ENCODE results near the gene RFX3.
A peak's percentile ranks its signal among the peaks of the same experiment; 100 is the strongest.

Gene RFX3

DNA sequence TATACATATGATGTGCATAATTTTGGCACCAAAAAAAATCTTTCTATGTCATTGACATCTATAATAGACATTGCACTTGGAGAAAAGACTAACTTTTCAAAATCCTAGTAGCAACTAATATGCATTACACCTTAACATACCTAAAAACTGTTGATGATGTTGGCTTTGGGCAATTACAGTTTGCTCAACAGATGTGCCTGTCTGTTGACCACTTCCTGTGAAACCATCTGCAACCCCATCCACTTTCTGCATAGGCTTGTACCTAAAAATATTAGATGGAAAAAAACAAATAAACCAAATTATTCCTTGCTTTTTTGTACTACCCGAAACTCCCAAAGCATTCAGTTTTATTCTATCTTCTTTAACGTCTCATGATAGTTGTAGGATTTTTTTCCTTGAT lies 248.6 kb downstream of the RFX3 start:
- no peak for TF ChIP-seq EZH2 (IDR thresholded peaks at IDR 0.05; ENCODE audit: borderline replicate concordance, low read depth, low read length, severe bottlenecking)
- TF ChIP-seq, protein P1, sequence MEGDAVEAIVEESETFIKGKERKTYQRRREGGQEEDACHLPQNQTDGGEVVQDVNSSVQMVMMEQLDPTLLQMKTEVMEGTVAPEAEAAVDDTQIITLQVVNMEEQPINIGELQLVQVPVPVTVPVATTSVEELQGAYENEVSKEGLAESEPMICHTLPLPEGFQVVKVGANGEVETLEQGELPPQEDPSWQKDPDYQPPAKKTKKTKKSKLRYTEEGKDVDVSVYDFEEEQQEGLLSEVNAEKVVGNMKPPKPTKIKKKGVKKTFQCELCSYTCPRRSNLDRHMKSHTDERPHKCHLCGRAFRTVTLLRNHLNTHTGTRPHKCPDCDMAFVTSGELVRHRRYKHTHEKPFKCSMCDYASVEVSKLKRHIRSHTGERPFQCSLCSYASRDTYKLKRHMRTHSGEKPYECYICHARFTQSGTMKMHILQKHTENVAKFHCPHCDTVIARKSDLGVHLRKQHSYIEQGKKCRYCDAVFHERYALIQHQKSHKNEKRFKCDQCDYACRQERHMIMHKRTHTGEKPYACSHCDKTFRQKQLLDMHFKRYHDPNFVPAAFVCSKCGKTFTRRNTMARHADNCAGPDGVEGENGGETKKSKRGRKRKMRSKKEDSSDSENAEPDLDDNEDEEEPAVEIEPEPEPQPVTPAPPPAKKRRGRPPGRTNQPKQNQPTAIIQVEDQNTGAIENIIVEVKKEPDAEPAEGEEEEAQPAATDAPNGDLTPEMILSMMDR (IDR thresholded peaks at IDR 0.05; ENCODE audit: borderline replicate concordance, extremely low read depth, low read length, poor library complexity, severe bottlenecking): no peak
- H3K79me2 ChIP-seq (ENCODE audit: insufficient read depth, low read length): no peaks in the 10 kb centered on the region
- no peaks in the 10 kb centered on the region for H4K20me1 ChIP-seq (ENCODE audit: insufficient read depth, low read length)
- no peaks in the 10 kb centered on the region for H3K9me3 ChIP-seq (ENCODE audit: insufficient read depth, low read length, severe bottlenecking)
- H3K4me3 ChIP-seq (ENCODE audit: low read depth in 1 of 2, low read length in 2 of 2): no peak overlapping the region
- no peak overlapping the region for H3K9ac ChIP-seq (ENCODE audit: low read depth, low read length)
- H3K27me3 ChIP-seq (ENCODE audit: insufficient read depth, low read length, poor library complexity): no peaks in the 10 kb centered on the region
- peaks cover 24% of the 10 kb centered on the region for H3K4me1 ChIP-seq (ENCODE audit: insufficient read depth, low read length)
- H2AFZ ChIP-seq (ENCODE audit: low read depth, low read length): no peak overlapping the region
- H3K27ac ChIP-seq (ENCODE audit: low read length): peak overlapping the region; percentile 63
- no peaks in the 10 kb centered on the region for H3K36me3 ChIP-seq (ENCODE audit: insufficient read depth, low read length)
- DNase-seq (peak; percentile 37), ATAC-seq (ENCODE audit: insufficient read depth, low read depth) (peak; percentile 95)
- peak overlapping the region; percentile 33; the same call in 1 of the 2 replicates for H3K4me2 ChIP-seq (ENCODE audit: insufficient read depth, low read length)

DNA sequence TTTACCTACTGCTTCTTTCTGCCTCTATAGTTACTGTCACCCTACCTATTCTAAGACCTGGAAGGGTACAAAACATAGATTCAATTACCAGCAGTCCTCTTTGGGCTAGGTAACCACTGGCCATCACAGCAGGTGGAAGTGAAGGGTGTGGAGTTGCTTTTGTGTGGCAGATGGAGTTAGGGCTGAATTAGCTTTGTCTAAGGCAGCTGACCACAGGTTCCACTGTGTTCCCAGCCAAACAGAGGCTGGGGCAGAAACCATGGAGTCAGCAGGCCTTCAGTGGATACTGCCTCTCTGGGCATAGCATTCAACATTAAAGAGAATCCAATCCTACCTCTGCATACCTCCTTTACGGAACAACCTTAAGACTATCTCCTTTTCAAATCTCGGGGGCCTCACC lies 254.2 kb downstream of the RFX3 start:
- no peaks in the 10 kb centered on the region for H3K9me3 ChIP-seq (ENCODE audit: insufficient read depth, low read length, severe bottlenecking)
- no peaks in the 10 kb centered on the region for H4K20me1 ChIP-seq (ENCODE audit: insufficient read depth, low read length)
- no peak overlapping the region for H3K27ac ChIP-seq (ENCODE audit: low read length)
- no peak for ATAC-seq (ENCODE audit: insufficient read depth, low read depth)
- H3K4me1 ChIP-seq (ENCODE audit: insufficient read depth, low read length): peaks cover 9% of the 10 kb centered on the region; the same call in 1 of the 2 replicates
- DNase-seq: no peak
- peaks cover 14% of the 10 kb centered on the region; the same call in 1 of the 2 replicates for H3K36me3 ChIP-seq (ENCODE audit: insufficient read depth, low read length)
- no peak overlapping the region for H3K4me3 ChIP-seq (ENCODE audit: low read depth in 1 of 2, low read length in 2 of 2)
- no peak overlapping the region for H3K4me2 ChIP-seq (ENCODE audit: insufficient read depth, low read length)
- no peak overlapping the region for H2AFZ ChIP-seq (ENCODE audit: low read depth, low read length)
- no peak overlapping the region for H3K9ac ChIP-seq (ENCODE audit: low read depth, low read length)
- H3K79me2 ChIP-seq (ENCODE audit: insufficient read depth, low read length): no peaks in the 10 kb centered on the region
- TF ChIP-seq EZH2 (IDR thresholded peaks at IDR 0.05; ENCODE audit: borderline replicate concordance, low read depth, low read length, severe bottlenecking): no peak
- TF ChIP-seq, protein P1 (IDR thresholded peaks at IDR 0.05; ENCODE audit: borderline replicate concordance, extremely low read depth, low read length, poor library complexity, severe bottlenecking): no peak
- no peaks in the 10 kb centered on the region for H3K27me3 ChIP-seq (ENCODE audit: insufficient read depth, low read length, poor library complexity)

DNA sequence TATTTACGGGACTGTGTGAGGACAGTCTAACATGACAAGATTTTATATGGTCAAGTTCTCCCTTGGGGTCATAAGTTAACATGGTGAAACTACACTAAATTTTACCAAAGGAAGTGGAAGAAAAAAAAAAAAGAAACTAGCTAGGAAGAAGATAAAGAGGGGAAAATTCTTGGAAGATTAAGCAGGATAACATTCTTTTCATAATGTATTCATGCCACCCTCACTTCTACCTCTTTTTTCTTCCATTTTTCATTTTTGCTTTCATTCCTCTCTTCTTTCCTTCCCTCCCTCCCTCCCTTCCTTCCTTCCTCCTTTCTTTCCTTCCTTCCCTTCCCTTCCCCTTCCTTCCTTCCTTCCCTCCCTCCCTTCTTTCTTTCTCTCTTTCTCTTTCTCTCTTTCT lies 254.6 kb downstream of the RFX3 start:
- Histone ChIP-seq H3K79me2 (ENCODE audit: insufficient read depth, low read length) (no peaks in the 10 kb centered on the region), H3K27me3 (ENCODE audit: insufficient read depth, low read length, poor library complexity) (no peaks in the 10 kb centered on the region), H3K4me1 (ENCODE audit: insufficient read depth, low read length) (peaks cover 5% of the 10 kb centered on the region; the same call in 1 of the 2 replicates), H3K4me3 (ENCODE audit: low read depth in 1 of 2, low read length in 2 of 2) (no peak overlapping the region), H3K36me3 (ENCODE audit: insufficient read depth, low read length) (peaks cover 14% of the 10 kb centered on the region; the same call in 1 of the 2 replicates), H3K27ac (ENCODE audit: low read length) (no peak overlapping the region), H2AFZ (ENCODE audit: low read depth, low read length) (no peak overlapping the region), H4K20me1 (ENCODE audit: insufficient read depth, low read length) (no peaks in the 10 kb centered on the region), H3K4me2 (ENCODE audit: insufficient read depth, low read length) (no peak overlapping the region), H3K9ac (ENCODE audit: low read depth, low read length) (no peak overlapping the region), H3K9me3 (ENCODE audit: insufficient read depth, low read length, severe bottlenecking) (no peaks in the 10 kb centered on the region)
- no peak for DNase-seq
- TF ChIP-seq EZH2 (IDR thresholded peaks at IDR 0.05; ENCODE audit: borderline replicate concordance, low read depth, low read length, severe bottlenecking): no peak
- TF ChIP-seq, protein P1 (IDR thresholded peaks at IDR 0.05; ENCODE audit: borderline replicate concordance, extremely low read depth, low read length, poor library complexity, severe bottlenecking): no peak
- no peak for ATAC-seq (ENCODE audit: insufficient read depth, low read depth)

DNA sequence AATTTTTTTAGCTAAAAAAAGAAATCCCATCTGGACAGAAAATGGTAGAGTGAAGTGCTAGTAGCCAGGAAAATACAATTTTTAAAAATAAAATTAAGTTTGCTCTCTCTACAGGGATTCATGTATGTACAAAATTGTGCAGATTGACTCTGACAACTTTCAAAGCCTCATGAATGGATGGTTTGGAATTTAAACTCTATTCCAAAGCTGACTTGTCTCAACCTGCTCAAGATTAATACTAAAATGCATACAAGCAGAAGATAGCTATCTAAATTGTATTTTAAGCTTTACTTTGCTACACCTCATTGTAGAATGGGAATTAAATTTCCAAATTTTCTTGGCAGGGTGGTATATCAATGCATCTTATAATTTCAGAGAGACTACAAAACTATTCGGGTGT lies 257.6 kb downstream of the RFX3 start:
- Histone ChIP-seq H3K4me1 (ENCODE audit: insufficient read depth, low read length) (no peaks in the 10 kb centered on the region), H3K9ac (ENCODE audit: low read depth, low read length) (no peak overlapping the region), H3K79me2 (ENCODE audit: insufficient read depth, low read length) (no peaks in the 10 kb centered on the region), H3K36me3 (ENCODE audit: insufficient read depth, low read length) (peaks cover 14% of the 10 kb centered on the region; the same call in 1 of the 2 replicates), H2AFZ (ENCODE audit: low read depth, low read length) (no peak overlapping the region), H3K27me3 (ENCODE audit: insufficient read depth, low read length, poor library complexity) (no peaks in the 10 kb centered on the region), H3K4me2 (ENCODE audit: insufficient read depth, low read length) (no peak overlapping the region), H4K20me1 (ENCODE audit: insufficient read depth, low read length) (no peaks in the 10 kb centered on the region), H3K9me3 (ENCODE audit: insufficient read depth, low read length, severe bottlenecking) (no peaks in the 10 kb centered on the region), H3K27ac (ENCODE audit: low read length) (no peak overlapping the region), H3K4me3 (ENCODE audit: low read depth in 1 of 2, low read length in 2 of 2) (no peak overlapping the region)
- TF ChIP-seq EZH2 (IDR thresholded peaks at IDR 0.05; ENCODE audit: borderline replicate concordance, low read depth, low read length, severe bottlenecking): no peak
- TF ChIP-seq, protein P1 (IDR thresholded peaks at IDR 0.05; ENCODE audit: borderline replicate concordance, extremely low read depth, low read length, poor library complexity, severe bottlenecking): no peak
- no peak for DNase-seq
- ATAC-seq (ENCODE audit: insufficient read depth, low read depth): no peak
